Superior temporal gyrus (tissue), 1 donor: ENCODE data around the gene PAPPA.

Experiments
- DNase-seq: peaks from one replicate; pipeline ENCODE4 v3.0.0-alpha.2; 2016; ENCODE audit errors: extremely low spot score

The PAPPA gene

GRCh38 chr9:116153765-116154333 is at the start of gene PAPPA:
Gene PAPPA, plus strand, starts transcription at chr9:116153791. Its CDS starts 382 bp downstream, at chr9:116154173.
- DNase-seq, result no peak

GRCh38 chr9:116103976-116104820 is 49.4 kb upstream of the PAPPA start:
- DNase-seq, result no peak

GRCh38 chr9:116112236-116112635 is 41.4 kb upstream of the PAPPA start:
- DNase-seq, result no peak

- no peak for DNase-seq
Measured at GRCh38 chr9:116115761-116116353, 37.7 kb upstream of the PAPPA start.

- DNase-seq, result no peak
Measured at GRCh38 chr9:116116393-116116792, 37.2 kb upstream of the PAPPA start.

GRCh38 chr9:116123171-116123570 is 30.4 kb upstream of the PAPPA start:
- DNase-seq, result no peak

GRCh38 chr9:116124472-116125040 is 29.0 kb upstream of the PAPPA start:
- DNase-seq, result no peak

- no peak for DNase-seq
Measured at GRCh38 chr9:116133163-116133562, 20.4 kb upstream of the PAPPA start.

GRCh38 chr9:116134975-116135374 is 18.6 kb upstream of the PAPPA start:
- DNase-seq, result no peak

GRCh38 chr9:116137010-116137409 is 16.6 kb upstream of the PAPPA start:
- DNase-seq, result no peak

- no peak for DNase-seq
Measured at GRCh38 chr9:116137581-116137980, 16.0 kb upstream of the PAPPA start.

- DNase-seq, result no peak
Measured at GRCh38 chr9:116141864-116142561, 11.6 kb upstream of the PAPPA start.

GRCh38 chr9:116142706-116143492 is 10.7 kb upstream of the PAPPA start:
- DNase-seq, result no peak

- no peak for DNase-seq
Measured at GRCh38 chr9:116144038-116144437, 9.6 kb upstream of the PAPPA start.

- no peak for DNase-seq
Measured at GRCh38 chr9:116144555-116144954, 9.0 kb upstream of the PAPPA start.

- DNase-seq, result no peak
Measured at GRCh38 chr9:116145036-116145435, 8.6 kb upstream of the PAPPA start.

GRCh38 chr9:116147821-116148220 is 5.8 kb upstream of the PAPPA start:
- DNase-seq, result no peak

- DNase-seq, result peak; percentile 46
Measured at GRCh38 chr9:116149844-116150243, 3.7 kb upstream of the PAPPA start.

- no peak for DNase-seq
Measured at GRCh38 chr9:116151199-116151598, 2.4 kb upstream of the PAPPA start.

- DNase-seq, result no peak
Measured at GRCh38 chr9:116151966-116152381, 1.6 kb upstream of the PAPPA start.

GRCh38 chr9:116152390-116152789 is 1.2 kb upstream of the PAPPA start:
- peak; percentile 57 for DNase-seq
